Neural progenitor cell (in vitro differentiated cells): ENCODE results near the gene CADPS. TPM values are rescaled to one million over a fixed set of nuclear protein-coding genes. Genes with fewer than 3 reads are reported as not detected.

Source experiments
- DNase-seq: peaks from one replicate; pipeline ENCODE4 v3.0.0-alpha.2; 2016; ENCODE audit warnings: low spot score
- H2AFZ ChIP-seq: fragments of 200-600 bp; sonication (generic); replicated peaks from 2 replicates; pipeline ENCODE4 v1.6.1; 2016; ENCODE audit warnings: antibody characterized with exemption
- H3F3A ChIP-seq: fragments of 200-600 bp; sonication (generic); 2 replicates; pipeline ENCODE4 v1.6.1; 2016; ENCODE audit warnings: antibody characterized with exemption, low read depth
- H3K27ac ChIP-seq: fragments of 200-600 bp; sonication (generic); 2 replicates; pipeline ENCODE4 v1.5.1; 2016; ENCODE audit warnings: mild to moderate bottlenecking
- H3K27me3 ChIP-seq: fragments of 200-600 bp; sonication (generic); 2 replicates; pipeline ENCODE4 v1.6.1; 2016; ENCODE audit warnings: mild to moderate bottlenecking, moderate library complexity
- H3K36me3 ChIP-seq: fragments of 200-600 bp; sonication (generic); 2 replicates; pipeline ENCODE4 v1.5.1; 2016
- H3K4me1 ChIP-seq: fragments of 200-600 bp; sonication (generic); 2 replicates; pipeline ENCODE4 v1.6.1; 2016; ENCODE audit warnings: mixed run types
- H3K4me2 ChIP-seq: fragments of 200-600 bp; sonication (generic); 2 replicates; pipeline ENCODE4 v1.6.1; 2016
- H3K4me3 ChIP-seq: fragments of 200-600 bp; sonication (generic); 2 replicates; pipeline ENCODE4 v1.5.1; 2016
- H3K79me2 ChIP-seq: fragments of 200-600 bp; sonication (generic); 2 replicates; pipeline ENCODE4 v1.6.1; 2016; ENCODE audit warnings: low read depth
- H3K9ac ChIP-seq: fragments of 200-600 bp; sonication (generic); 2 replicates; pipeline ENCODE4 v1.6.1; 2016
- H3K9me3 ChIP-seq: fragments of 200-600 bp; sonication (generic); 2 replicates; pipeline ENCODE4 v1.5.1; 2016; ENCODE audit warnings: low read depth
- H4K20me1 ChIP-seq: fragments of 200-600 bp; sonication (generic); 2 replicates; pipeline ENCODE4 v1.6.1; 2016; ENCODE audit warnings: low read depth
- H3K27ac Mint-ChIP-seq: 3 replicates; pipeline ENCODE4 v1.8.0; 2021; ENCODE audit warnings: mixed read lengths
- H3K27me3 Mint-ChIP-seq: 2 replicates; pipeline ENCODE4 v1.8.0; 2022; ENCODE audit warnings: low read depth, mild to moderate bottlenecking, inconsistent platforms, moderate library complexity, mixed read lengths; ENCODE audit not compliant: insufficient read depth
- H3K36me3 Mint-ChIP-seq: 3 replicates; pipeline ENCODE4 v1.8.0; 2021; ENCODE audit warnings: mixed read lengths
- H3K4me1 Mint-ChIP-seq: 3 replicates; pipeline ENCODE4 v1.8.0; 2021; ENCODE audit warnings: mixed read lengths
- H3K4me3 Mint-ChIP-seq: 3 replicates; pipeline ENCODE4 v1.8.0; 2021; ENCODE audit warnings: mild to moderate bottlenecking, moderate library complexity, mixed read lengths
- H3K9me3 Mint-ChIP-seq: 3 replicates; pipeline ENCODE4 v1.8.0; 2020; ENCODE audit warnings: mixed read lengths
- CTCF ChIP-seq: fragments of 200-600 bp; sonication (generic); IDR thresholded peaks from 2 replicates; pipeline ENCODE4 v1.5.1; 2017; ENCODE audit warnings: antibody characterized with exemption, mild to moderate bottlenecking
- EZH2 ChIP-seq: fragments of 200-600 bp; sonication (generic); IDR thresholded peaks from 2 replicates; pipeline ENCODE4 v1.6.1; 2017; ENCODE audit warnings: antibody characterized with exemption, mild to moderate bottlenecking, moderate library complexity
- EZH2phosphoT487 ChIP-seq: fragments of 200-600 bp; sonication (generic); IDR thresholded peaks from 2 replicates; pipeline ENCODE4 v1.6.1; 2017; ENCODE audit warnings: antibody characterized with exemption
- total RNA-seq: library from RNA; depleted of rRNA; stranded (reverse); fragments of >200 nt; gene quantifications from 2 replicates; pipeline ENCODE4 v1.2.3, GENCODE V29; 2015; ENCODE audit warnings: low replicate concordance

The CADPS gene
- total RNA-seq, 1 donor from 2014 or later: 17.3 TPM

- Mint-ChIP-seq H3K27me3 (no peaks in the 10 kb centered on the region), H3K27ac (no peak overlapping the region), H3K4me3 (no peak overlapping the region), H3K4me1 (peaks cover 7% of the 10 kb centered on the region), H3K9me3 (no peaks in the 10 kb centered on the region), H3K36me3 (no peaks in the 10 kb centered on the region)
- H3F3A ChIP-seq: no peaks in the 10 kb centered on the region
- no peaks in the 10 kb centered on the region for H3K36me3 ChIP-seq
- H3K79me2 ChIP-seq: no peaks in the 10 kb centered on the region
- TF ChIP-seq CTCF (no peak), EZH2 (no peak), EZH2phosphoT487 (no peak)
- no peak overlapping the region for H3K4me2 ChIP-seq
- no peak overlapping the region for H2AFZ ChIP-seq
- no peak overlapping the region for H3K27ac ChIP-seq
- no peaks in the 10 kb centered on the region for H3K9me3 ChIP-seq
- no peaks in the 10 kb centered on the region for H4K20me1 ChIP-seq
- H3K4me3 ChIP-seq: no peak overlapping the region
- no peak for DNase-seq
- H3K4me1 ChIP-seq: peaks cover 5% of the 10 kb centered on the region
- H3K9ac ChIP-seq: no peak overlapping the region
- no peaks in the 10 kb centered on the region for H3K27me3 ChIP-seq
Measured at GRCh38 chr3:62774221-62774620, 101.0 kb downstream of the CADPS start.

- Mint-ChIP-seq H3K36me3 (no peaks in the 10 kb centered on the region), H3K4me3 (no peak overlapping the region), H3K9me3 (no peaks in the 10 kb centered on the region)
Measured at GRCh38 chr3:62771331-62772072, 103.7 kb downstream of the CADPS start.

GRCh38 chr3:62768896-62769295 lies 106.3 kb downstream of the CADPS start:
- Mint-ChIP-seq H3K27ac (no peak overlapping the region), H3K36me3 (no peaks in the 10 kb centered on the region), H3K27me3 (no peaks in the 10 kb centered on the region), H3K4me3 (no peak overlapping the region), H3K9me3 (no peaks in the 10 kb centered on the region), H3K4me1 (no peaks in the 10 kb centered on the region)
- no peaks in the 10 kb centered on the region for H3K36me3 ChIP-seq
- no peaks in the 10 kb centered on the region for H3K79me2 ChIP-seq
- no peak overlapping the region for H3K4me3 ChIP-seq
- no peak overlapping the region for H2AFZ ChIP-seq
- H3K27ac ChIP-seq: no peak overlapping the region
- H3K9ac ChIP-seq: no peak overlapping the region
- TF ChIP-seq EZH2phosphoT487 (no peak), EZH2 (no peak), CTCF (no peak)
- no peaks in the 10 kb centered on the region for H3F3A ChIP-seq
- no peaks in the 10 kb centered on the region for H3K9me3 ChIP-seq
- H4K20me1 ChIP-seq: no peaks in the 10 kb centered on the region
- DNase-seq: no peak
- no peaks in the 10 kb centered on the region for H3K27me3 ChIP-seq
- H3K4me2 ChIP-seq: no peak overlapping the region
- H3K4me1 ChIP-seq: no peaks in the 10 kb centered on the region

More at GRCh38 chr3:62771331-62772072, 103.7 kb downstream of the CADPS start:
- Histone ChIP-seq H3K79me2 (no peaks in the 10 kb centered on the region), H3K27ac (no peak overlapping the region), H3K27me3 (no peaks in the 10 kb centered on the region), H3K9me3 (no peaks in the 10 kb centered on the region), H3K9ac (no peak overlapping the region), H3K4me2 (no peak overlapping the region), H3K36me3 (no peaks in the 10 kb centered on the region), H2AFZ (no peak overlapping the region), H3K4me1 (no peaks in the 10 kb centered on the region), H3K4me3 (no peak overlapping the region), H3F3A (no peaks in the 10 kb centered on the region), H4K20me1 (no peaks in the 10 kb centered on the region)
- Mint-ChIP-seq H3K27me3 (no peaks in the 10 kb centered on the region), H3K27ac (no peak overlapping the region), H3K4me1 (no peaks in the 10 kb centered on the region)
- DNase-seq: no peak
- no peak for TF ChIP-seq CTCF
- no peak for TF ChIP-seq EZH2phosphoT487
- TF ChIP-seq EZH2: no peak
